Ovary (tissue), 9 donors: ENCODE measurements around the gene IWS1. TPM values are rescaled to one million over a fixed set of nuclear protein-coding genes. Genes with fewer than 3 reads are reported as not detected.

Experiments
- DNase-seq, 5 donors: peaks; one replicate each; pipeline ENCODE4 v3.0.0-alpha.2; 2019 to 2020
- H3K27ac ChIP-seq, 2 donors: fragments of 200-600 bp; one replicate each; pipeline versions ENCODE4 v1.5.1 to v1.8.0; 2019 to 2022
- H3K27me3 ChIP-seq: fragments of 200-600 bp; one replicate; pipeline ENCODE4 v1.8.0; 2022
- H3K36me3 ChIP-seq: fragments of 200-600 bp; sonication (generic); one replicate; pipeline ENCODE4 v1.5.1; 2019
- H3K4me1 ChIP-seq: one replicate; pipeline ENCODE4 v1.8.1; 2013; ENCODE audit warnings: mild to moderate bottlenecking, moderate library complexity; ENCODE audit not compliant: insufficient read depth
- H3K4me3 ChIP-seq: fragments of 200-600 bp; sonication (generic); one replicate; pipeline ENCODE4 v1.5.1; 2017
- H3K9me3 ChIP-seq, 2 donors: fragments of 200-600 bp in 1 of 2; sonication (generic) in 1 of 2; one replicate each; pipeline versions ENCODE4 v1.5.1 to v1.8.1; 2013 to 2019; ENCODE audit warnings: mild to moderate bottlenecking in 1 of 2, moderate library complexity in 1 of 2
- CTCF ChIP-seq, 3 donors: fragments of 450-650 bp in 2 of 3; fragments of 200-600 bp in 1 of 3; IDR thresholded peaks; one replicate each; pipeline versions ENCODE4 v1.5.1 to v1.8.0; 2016 to 2022; ENCODE audit warnings: antibody characterized with exemption in 3 of 3, mild to moderate bottlenecking in 1 of 3
- EP300 ChIP-seq: sonication (generic); formaldehyde crosslinking; IDR thresholded peaks from one replicate; pipeline ENCODE4 v1.6.1; 2017; ENCODE audit warnings: antibody characterized with exemption
- POLR2A ChIP-seq: fragments of 450-650 bp; IDR thresholded peaks from one replicate; pipeline ENCODE4 v1.6.1; 2017; ENCODE audit warnings: antibody characterized with exemption, mild to moderate bottlenecking, moderate library complexity
- WGBS, 3 donors: extraction: QIAGEN DNeasy Blood & Tissue Kit in 1 of 3; methylation state at CpG; one replicate each; pipeline versions ENCODE4 v1.1.5 to v1.1.7; 2013 to 2017; 5-methylcytosine and 5-hydroxymethylcytosine counted together
- intact Hi-C, 4 donors: fragments of 100-400 bp; cut with DNase I; formaldehyde crosslinking; loops; one replicate each; pipeline versions ENCODE4 v1.11.0 to v1.15.1; 2022 to 2023
- polyA plus RNA-seq, 2 donors: library from polyadenylated mRNA; stranded (reverse); fragments of 200-250 nt in 1 of 2; fragments of 350-450 nt in 1 of 2; fragmentation: Illumina TruSeq in 1 of 2; extraction: RNeasy Lipid Tissue Mini Kit (QIAGEN cat#74804) in 1 of 2; gene quantifications; one replicate each; pipeline ENCODE4 v1.2.3, GENCODE V29; 2013 to 2014
- total RNA-seq, 7 donors: library from RNA; depleted of rRNA in 2 of 7; stranded (reverse); fragments of >200 nt in 2 of 7; fragmentation: NEBNext Ultra II Directional in 3 of 7; extraction: Animal tissue kit (Norgen Biotek cat#: 25700) in 3 of 7; gene quantifications; one replicate each; pipeline versions ENCODE4 v1.1.0 to v1.2.4, GENCODE V29; 2016 to 2023
- donor health status: DM: no; HTN: no; CAD: no; lungs with moderate emphysema.
- donor health status: DM: no; HTN: no; CAD: no.
- donor health status: Bipolar disorder and iron deficiency.
- donor health status: DM: yes; HTN: yes; CAD: no.
- donor health status: DM: no; HTN: no; CAD: no.
- donor health status: DM: yes; HTN: yes; CAD: no.

IWS1 gene
- total and polyA plus RNA-seq, 9 donors, result 13.9 to 29.0 (median 25.8) TPM

- Histone ChIP-seq H3K36me3 (no peaks in the 10 kb centered on the region), H3K27me3 (no peaks in the 10 kb centered on the region), H3K4me3 (no peak overlapping the region), H3K9me3 (no peaks in the 10 kb centered on the region), H3K27ac (no peak overlapping the region), H3K4me1 (peaks cover 6% of the 10 kb centered on the region)
- 2 to 8% (median 3%) methylated on average over 3 of the region's 3 CpGs for WGBS, 3 donors
- TF ChIP-seq POLR2A (no peak), CTCF (IDR thresholded peaks at IDR 0.05) (no peak), EP300 (no peak)
- intact Hi-C loops, result no loop called here
- DNase-seq, result peak; percentile 38 to 68 (median 49)
Measured at GRCh38 chr2:127508631-127509034, 17.7 kb downstream of the IWS1 start.

- Histone ChIP-seq H3K4me1 (peaks cover 6% of the 10 kb centered on the region), H3K36me3 (no peaks in the 10 kb centered on the region), H3K27me3 (no peaks in the 10 kb centered on the region), H3K27ac (no peak overlapping the region), H3K9me3 (no peaks in the 10 kb centered on the region), H3K4me3 (no peak overlapping the region)
- DNase-seq, result no peak
- intact Hi-C loops, result no loop called here
- 62 to 73% (median 68%) methylated on average over 4 of the region's 4 CpGs for WGBS, 3 donors
- no peak for TF ChIP-seq EP300
- no peak for TF ChIP-seq CTCF (IDR thresholded peaks at IDR 0.05)
- TF ChIP-seq POLR2A, result no peak
Measured at GRCh38 chr2:127508023-127508630, 18.2 kb downstream of the IWS1 start.

GRCh38 chr2:127506510-127506909 is 19.8 kb downstream of the IWS1 start:
- peaks cover 6% of the 10 kb centered on the region for H3K4me1 ChIP-seq
- H3K27ac ChIP-seq, result no peak overlapping the region
- H3K36me3 ChIP-seq, result no peaks in the 10 kb centered on the region
- no peak for DNase-seq
- TF ChIP-seq EP300 (no peak), POLR2A (no peak), CTCF (IDR thresholded peaks at IDR 0.05) (no peak)
- no peaks in the 10 kb centered on the region for H3K27me3 ChIP-seq
- intact Hi-C loops, result no loop called here
- no peaks in the 10 kb centered on the region for H3K9me3 ChIP-seq
- H3K4me3 ChIP-seq, result no peak overlapping the region
- WGBS, 3 donors, result 35 to 66% (median 58%) methylated on average over 1 of the region's 1 CpG

- Histone ChIP-seq H3K4me1 (peaks cover 6% of the 10 kb centered on the region), H3K27me3 (no peaks in the 10 kb centered on the region), H3K27ac (no peak overlapping the region), H3K4me3 (no peak overlapping the region), H3K36me3 (no peaks in the 10 kb centered on the region), H3K9me3 (no peaks in the 10 kb centered on the region)
- DNase-seq, result no peak
- TF ChIP-seq POLR2A, result no peak
- 91 to 92% (median 92%) methylated on average over 11 of the region's 11 CpGs for WGBS, 3 donors
- intact Hi-C loops, result no loop called here
Measured at GRCh38 chr2:127504552-127505430, 21.5 kb downstream of the IWS1 start.

- no peak overlapping the region for H3K27ac ChIP-seq
- no peaks in the 10 kb centered on the region for H3K9me3 ChIP-seq
- peaks cover 3% of the 10 kb centered on the region for H3K4me1 ChIP-seq
- no peaks in the 10 kb centered on the region for H3K36me3 ChIP-seq
- intact Hi-C loops, result no loop called here
- no peaks in the 10 kb centered on the region for H3K27me3 ChIP-seq
- no peak for DNase-seq
- TF ChIP-seq EP300 (no peak), CTCF (IDR thresholded peaks at IDR 0.05) (no peak), POLR2A (no peak)
- 93 to 98% (median 95%) methylated on average over 2 of the region's 2 CpGs for WGBS, 3 donors
- H3K4me3 ChIP-seq, result no peak overlapping the region
Measured at GRCh38 chr2:127503491-127503890, 22.8 kb downstream of the IWS1 start.
